Neutrophil (primary cell): Measurements from ENCODE around the gene RDX.
"Not testable (repeated sequence)": the region's sequence is repeated elsewhere in the genome, so short reads cannot be mapped to it uniquely, and the experiment has no call there.

Experiments
- H3K27ac ChIP-seq: fragments of 200-600 bp; sonication (generic); 2 replicates; pipeline ENCODE4 v1.5.1; 2016; ENCODE audit warnings: mild to moderate bottlenecking, moderate library complexity
- H3K27me3 ChIP-seq: fragments of 200-600 bp; sonication (generic); 2 replicates; pipeline ENCODE4 v1.6.0; 2016; ENCODE audit warnings: mild to moderate bottlenecking
- H3K36me3 ChIP-seq: fragments of 200-600 bp; sonication (generic); 2 replicates; pipeline ENCODE4 v1.5.1; 2017
- H3K4me1 ChIP-seq, 2 experiments: fragments of 200-600 bp in 1 of 2; sonication (generic) in 1 of 2; 1 replicate in 1 of 2; 2 replicates in 1 of 2; pipeline versions ENCODE4 v1.5.1 to v1.6.1; 2013 to 2016; ENCODE audit warnings: low read depth in 1 of 2, low read length in 1 of 2, mild to moderate bottlenecking in 1 of 2, moderate library complexity in 1 of 2; ENCODE audit not compliant: control insufficient read depth in 1 of 2, insufficient read depth in 1 of 2
- H3K4me3 ChIP-seq, 2 experiments: fragments of 200-600 bp in 1 of 2; sonication (generic) in 1 of 2; 1 replicate in 1 of 2; 2 replicates in 1 of 2; pipeline ENCODE4 v1.5.1; 2013 to 2016; ENCODE audit warnings: low read depth in 1 of 2, low read length in 1 of 2, mild to moderate bottlenecking in 1 of 2, moderate library complexity in 1 of 2
- H3K9me3 ChIP-seq: fragments of 200-600 bp; sonication (generic); 2 replicates; pipeline ENCODE4 v1.5.1; 2016
- CTCF ChIP-seq: fragments of 200-600 bp; sonication (generic); IDR thresholded peaks from 2 replicates; pipeline ENCODE4 v1.5.1; 2016; ENCODE audit warnings: antibody characterized with exemption

RDX gene

GRCh38 chr11:110196884-110197420 lies 99.5 kb downstream of the RDX start:
- Histone ChIP-seq H3K27me3 (no peaks in the 10 kb centered on the region), H3K36me3 (no peaks in the 10 kb centered on the region)

GRCh38 chr11:110196241-110196754 lies 100.1 kb downstream of the RDX start:
- Histone ChIP-seq H3K27me3 (no peaks in the 10 kb centered on the region), H3K4me1 (no peaks in the 10 kb centered on the region), H3K36me3 (no peaks in the 10 kb centered on the region), H3K4me3 (no peak overlapping the region), H3K27ac (no peak overlapping the region), H3K9me3 (no peaks in the 10 kb centered on the region)
- no peak for TF ChIP-seq CTCF

More at GRCh38 chr11:110196884-110197420, 99.5 kb downstream of the RDX start:
- H3K9me3 ChIP-seq = no peaks in the 10 kb centered on the region
- no peak overlapping the region for H3K4me3 ChIP-seq
- TF ChIP-seq CTCF = no peak
- no peaks in the 10 kb centered on the region for H3K4me1 ChIP-seq
- H3K27ac ChIP-seq = no peak overlapping the region

- H3K27me3 ChIP-seq, H3K4me1 ChIP-seq, H3K27ac ChIP-seq, H3K36me3 ChIP-seq, H3K9me3 ChIP-seq, H3K4me3 ChIP-seq: not testable (repeated sequence)
These were observed 102.1 kb downstream of the RDX start for GRCh38 chr11:110194211-110194766.

GRCh38 chr11:110192604-110193282 lies 103.7 kb downstream of the RDX start:
- H3K27ac ChIP-seq, H3K36me3 ChIP-seq: not testable (repeated sequence)

GRCh38 chr11:110190885-110191284 lies 105.5 kb downstream of the RDX start:
- no peaks in the 10 kb centered on the region for H3K9me3 ChIP-seq
- no peak overlapping the region for H3K27ac ChIP-seq
- H3K4me3 ChIP-seq = no peak overlapping the region
- H3K27me3 ChIP-seq = no peaks in the 10 kb centered on the region
- TF ChIP-seq CTCF = no peak
- H3K36me3 ChIP-seq = no peaks in the 10 kb centered on the region
- no peaks in the 10 kb centered on the region for H3K4me1 ChIP-seq

More at GRCh38 chr11:110192604-110193282, 103.7 kb downstream of the RDX start:
- not testable (repeated sequence) for H3K4me3 ChIP-seq, H3K9me3 ChIP-seq, H3K27me3 ChIP-seq, H3K4me1 ChIP-seq

- H3K27ac ChIP-seq = no peak overlapping the region
- no peaks in the 10 kb centered on the region for H3K36me3 ChIP-seq
- no peak overlapping the region for H3K4me3 ChIP-seq
- no peak for TF ChIP-seq CTCF
- H3K9me3 ChIP-seq = no peaks in the 10 kb centered on the region
- no peaks in the 10 kb centered on the region for H3K4me1 ChIP-seq
- H3K27me3 ChIP-seq = no peaks in the 10 kb centered on the region
These were observed 108.7 kb downstream of the RDX start for GRCh38 chr11:110187731-110188130.
